SK-N-MC (cell line): ENCODE results near the gene CSTPP1.

Experiments
- DNase-seq: peaks from one replicate; pipeline ENCODE4 v3.0.0-alpha.2; 2011; ENCODE audit warnings: low read depth, low spot score
- H3K27ac ChIP-seq: fragments of 200-600 bp; sonication (generic); 2 replicates; pipeline ENCODE4 v1.5.1; 2016; ENCODE audit warnings: mixed run types
- H3K36me3 ChIP-seq: fragments of 200-600 bp; sonication (generic); 2 replicates; pipeline ENCODE4 v1.6.1; 2017; ENCODE audit warnings: antibody characterized with exemption, low read length, mixed read lengths; ENCODE audit not compliant: insufficient read depth
- H3K4me3 ChIP-seq: fragments of 200-600 bp; sonication (generic); 2 replicates; pipeline ENCODE4 v1.5.1; 2016
- H3K9ac ChIP-seq: fragments of 200-600 bp; sonication (generic); 2 replicates; pipeline ENCODE4 v1.8.0; 2017; ENCODE audit warnings: mixed run types, mixed read lengths; ENCODE audit not compliant: insufficient read length
- H3K9me3 ChIP-seq: fragments of 200-600 bp; sonication (generic); 2 replicates; pipeline ENCODE4 v1.6.1; 2017; ENCODE audit warnings: low read depth, mild to moderate bottlenecking, antibody characterized with exemption, low read length, moderate library complexity, mixed read lengths
- EZH2 ChIP-seq: fragments of 200-600 bp; sonication (generic); IDR thresholded peaks from one replicate; pipeline ENCODE4 v1.6.1; 2017; ENCODE audit warnings: antibody characterized with exemption
- FOXP2 ChIP-seq: optimal IDR thresholded peaks from 2 replicates; pipeline ENCODE3; 2011; ENCODE audit warnings: mild to moderate bottlenecking, moderate library complexity; ENCODE audit not compliant: insufficient read depth; ENCODE audit errors: extremely low read length, control extremely low read depth
- POLR2AphosphoS5 ChIP-seq: IDR thresholded peaks from 2 replicates; pipeline ENCODE4 v1.6.1; 2012; ENCODE audit warnings: mild to moderate bottlenecking, low read depth, low read length, borderline replicate concordance

The CSTPP1 gene

GRCh38 chr11:46972821-46973220, 36.3 kb downstream of the CSTPP1 start:
- no peak overlapping the region for H3K9ac ChIP-seq
- no peak for TF ChIP-seq EZH2
- TF ChIP-seq POLR2AphosphoS5, result no peak
- no peak for TF ChIP-seq FOXP2
- no peak for DNase-seq
- H3K27ac ChIP-seq, result no peak overlapping the region
- no peaks in the 10 kb centered on the region for H3K9me3 ChIP-seq
- H3K36me3 ChIP-seq, result no peaks in the 10 kb centered on the region
- H3K4me3 ChIP-seq, result no peak overlapping the region

- no peak overlapping the region for H3K9ac ChIP-seq
- TF ChIP-seq FOXP2 (no peak), POLR2AphosphoS5 (no peak), EZH2 (no peak)
- no peaks in the 10 kb centered on the region for H3K9me3 ChIP-seq
- no peak overlapping the region for H3K4me3 ChIP-seq
- H3K27ac ChIP-seq, result no peak overlapping the region
- no peak for DNase-seq
- H3K36me3 ChIP-seq, result no peaks in the 10 kb centered on the region
Measured at GRCh38 chr11:46976182-46976854, 39.8 kb downstream of the CSTPP1 start.

- TF ChIP-seq POLR2AphosphoS5, result no peak
- TF ChIP-seq FOXP2, result no peak
- TF ChIP-seq EZH2, result no peak
- H3K27ac ChIP-seq, result no peak overlapping the region
- DNase-seq, result no peak
- H3K9ac ChIP-seq, result no peak overlapping the region
- no peaks in the 10 kb centered on the region for H3K36me3 ChIP-seq
- H3K4me3 ChIP-seq, result no peak overlapping the region
- no peaks in the 10 kb centered on the region for H3K9me3 ChIP-seq
Measured at GRCh38 chr11:46977038-46977813, 40.7 kb downstream of the CSTPP1 start.

GRCh38 chr11:46978005-46978491, 41.5 kb downstream of the CSTPP1 start:
- no peak for TF ChIP-seq POLR2AphosphoS5
- no peak for TF ChIP-seq FOXP2
- no peak for TF ChIP-seq EZH2
- Histone ChIP-seq H3K27ac (no peak overlapping the region), H3K4me3 (no peak overlapping the region)

GRCh38 chr11:46979358-46979757, 42.8 kb downstream of the CSTPP1 start:
- Histone ChIP-seq H3K9ac (no peak overlapping the region), H3K27ac (no peak overlapping the region), H3K36me3 (no peaks in the 10 kb centered on the region), H3K4me3 (no peak overlapping the region), H3K9me3 (no peaks in the 10 kb centered on the region)
- DNase-seq, result no peak
- no peak for TF ChIP-seq POLR2AphosphoS5
- no peak for TF ChIP-seq EZH2
- no peak for TF ChIP-seq FOXP2

More at GRCh38 chr11:46978005-46978491, 41.5 kb downstream of the CSTPP1 start:
- no peaks in the 10 kb centered on the region for H3K36me3 ChIP-seq
- H3K9me3 ChIP-seq, result no peaks in the 10 kb centered on the region
- H3K9ac ChIP-seq, result no peak overlapping the region
- no peak for DNase-seq

- Histone ChIP-seq H3K4me3 (no peak overlapping the region), H3K9ac (no peak overlapping the region)
Measured at GRCh38 chr11:46981436-46981835, 44.9 kb downstream of the CSTPP1 start.

GRCh38 chr11:46982797-46983452, 46.4 kb downstream of the CSTPP1 start:
- Histone ChIP-seq H3K9ac (no peak overlapping the region), H3K4me3 (no peak overlapping the region), H3K27ac (no peak overlapping the region), H3K36me3 (no peaks in the 10 kb centered on the region), H3K9me3 (no peaks in the 10 kb centered on the region)
- no peak for DNase-seq
- no peak for TF ChIP-seq FOXP2
- no peak for TF ChIP-seq EZH2
- no peak for TF ChIP-seq POLR2AphosphoS5

More at GRCh38 chr11:46981436-46981835, 44.9 kb downstream of the CSTPP1 start:
- Histone ChIP-seq H3K27ac (no peak overlapping the region), H3K36me3 (no peaks in the 10 kb centered on the region), H3K9me3 (no peaks in the 10 kb centered on the region)
- DNase-seq, result no peak
- TF ChIP-seq FOXP2 (no peak), EZH2 (no peak), POLR2AphosphoS5 (no peak)

GRCh38 chr11:46983598-46983997, 47.0 kb downstream of the CSTPP1 start:
- Histone ChIP-seq H3K9me3 (no peaks in the 10 kb centered on the region), H3K36me3 (no peaks in the 10 kb centered on the region), H3K4me3 (no peak overlapping the region), H3K9ac (no peak overlapping the region), H3K27ac (no peak overlapping the region)
- TF ChIP-seq FOXP2 (no peak), POLR2AphosphoS5 (no peak), EZH2 (no peak)
- DNase-seq, result no peak
